Liver (tissue), 9 donors: ENCODE results near the gene PRRX1. TPM values are rescaled to one million over a fixed set of nuclear protein-coding genes. Genes with fewer than 3 reads are reported as not detected.
A peak's percentile ranks its signal among the peaks of the same experiment; 100 is the strongest.

Experiments used
- DNase-seq: peaks from one replicate; pipeline ENCODE4 v3.0.0-alpha.2; 2017; ENCODE audit warnings: low spot score
- H3K27ac ChIP-seq, 2 donors: one replicate each; pipeline ENCODE4 v1.7.0; 2013; ENCODE audit warnings: inconsistent platforms in 2 of 2, low read length in 2 of 2, control low read depth in 1 of 2, low read depth in 1 of 2, mild to moderate bottlenecking in 1 of 2
- H3K27me3 ChIP-seq, 4 donors: one replicate each; pipeline versions ENCODE4 v1.6.1 to v1.7.0; 2013; ENCODE audit warnings: low read length in 3 of 4, inconsistent platforms in 1 of 4, mild to moderate bottlenecking in 1 of 4, moderate library complexity in 1 of 4; ENCODE audit not compliant: control insufficient read depth in 4 of 4, insufficient read depth in 4 of 4
- H3K36me3 ChIP-seq, 4 donors: one replicate each; pipeline versions ENCODE4 v1.6.1 to v1.7.0; 2013; ENCODE audit warnings: low read length in 3 of 4, mild to moderate bottlenecking in 3 of 4, low read depth in 1 of 4, moderate library complexity in 1 of 4; ENCODE audit not compliant: control insufficient read depth in 4 of 4, insufficient read depth in 3 of 4
- H3K4me1 ChIP-seq, 4 donors: one replicate each; pipeline versions ENCODE4 v1.6.1 to v1.7.0; 2013; ENCODE audit warnings: low read length in 3 of 4, mild to moderate bottlenecking in 3 of 4, moderate library complexity in 1 of 4; ENCODE audit not compliant: control insufficient read depth in 4 of 4, insufficient read depth in 4 of 4
- H3K4me3 ChIP-seq, 3 donors: one replicate each; pipeline versions ENCODE4 v1.6.1 to v1.7.0; 2013; ENCODE audit warnings: low read length in 3 of 3, control low read depth in 1 of 3, low read depth in 1 of 3, mild to moderate bottlenecking in 1 of 3
- H3K9ac ChIP-seq, 2 donors: one replicate each; pipeline ENCODE4 v1.7.0; 2013; ENCODE audit warnings: low read length in 2 of 2, mild to moderate bottlenecking in 2 of 2, moderate library complexity in 2 of 2, control low read depth in 1 of 2, low read depth in 1 of 2
- H3K9me3 ChIP-seq, 4 donors: one replicate each; pipeline versions ENCODE4 v1.6.1 to v1.7.0; 2013; ENCODE audit warnings: low read length in 3 of 4; ENCODE audit not compliant: control insufficient read depth in 4 of 4
- ATF3 ChIP-seq: IDR thresholded peaks from 2 replicates; pipeline ENCODE4 v1.6.1; 2016; ENCODE audit warnings: antibody characterized with exemption
- EGR1 ChIP-seq, 2 donors: IDR thresholded peaks; 2 replicates each; pipeline ENCODE4 v1.6.1; 2016 to 2018; ENCODE audit warnings: antibody characterized with exemption in 2 of 2, low read depth in 2 of 2
- FOXA1 ChIP-seq: IDR thresholded peaks from 2 replicates; pipeline ENCODE4 v1.6.1; 2016; ENCODE audit warnings: antibody characterized with exemption
- FOXA2 ChIP-seq: IDR thresholded peaks from 2 replicates; pipeline ENCODE4 v1.6.1; 2016; ENCODE audit warnings: antibody characterized with exemption
- GABPA ChIP-seq, 2 donors: IDR thresholded peaks in 1 of 2; conservative IDR thresholded peaks in 1 of 2; 2 replicates each; pipeline ENCODE4 v1.6.1; 2016; ENCODE audit warnings: antibody characterized with exemption in 2 of 2, mild to moderate bottlenecking in 1 of 2, moderate library complexity in 1 of 2
- HNF4A ChIP-seq, 2 donors: conservative IDR thresholded peaks; 2 replicates each; pipeline ENCODE4 v1.6.1; 2016; ENCODE audit warnings: antibody characterized with exemption in 2 of 2, mild to moderate bottlenecking in 2 of 2
- HNF4G ChIP-seq: IDR thresholded peaks from 2 replicates; pipeline ENCODE4 v1.6.1; 2016; ENCODE audit warnings: antibody characterized with exemption
- JUND ChIP-seq, 2 donors: IDR thresholded peaks; 2 replicates each; pipeline ENCODE4 v1.6.1; 2016; ENCODE audit warnings: antibody characterized with exemption in 2 of 2
- MAX ChIP-seq: IDR thresholded peaks from 2 replicates; pipeline ENCODE4 v1.6.1; 2016; ENCODE audit warnings: antibody characterized with exemption
- NR2F2 ChIP-seq: IDR thresholded peaks from 2 replicates; pipeline ENCODE4 v1.6.1; 2016; ENCODE audit warnings: antibody characterized with exemption
- RAD21 ChIP-seq, 2 donors: IDR thresholded peaks; 2 replicates each; pipeline ENCODE4 v1.6.1; 2016; ENCODE audit warnings: antibody characterized with exemption in 2 of 2, mild to moderate bottlenecking in 2 of 2
- REST ChIP-seq: IDR thresholded peaks from 2 replicates; pipeline ENCODE4 v1.6.1; 2016; ENCODE audit warnings: antibody characterized with exemption, mild to moderate bottlenecking
- SP1 ChIP-seq: IDR thresholded peaks from 2 replicates; pipeline ENCODE4 v1.6.1; 2018; ENCODE audit warnings: antibody characterized with exemption, mild to moderate bottlenecking
- TAF1 ChIP-seq: conservative IDR thresholded peaks from 2 replicates; pipeline ENCODE4 v1.6.1; 2016; ENCODE audit warnings: antibody characterized with exemption, mild to moderate bottlenecking
- YY1 ChIP-seq: IDR thresholded peaks from 2 replicates; pipeline ENCODE4 v1.6.1; 2016; ENCODE audit warnings: antibody characterized with exemption, mild to moderate bottlenecking
- ZBTB33 ChIP-seq: IDR thresholded peaks from 2 replicates; pipeline ENCODE4 v1.6.1; 2016; ENCODE audit warnings: antibody characterized with exemption
- WGBS: extraction: QIAGEN DNeasy Blood & Tissue Kit; methylation state at CpG from one replicate; pipeline ENCODE4 v1.1.7; 2013; 5-methylcytosine and 5-hydroxymethylcytosine counted together
- polyA plus RNA-seq, 2 donors: library from polyadenylated mRNA; stranded (reverse) in 1 of 2; unstranded in 1 of 2; fragments of 200-250 nt in 1 of 2; fragments of >200 nt in 1 of 2; fragmentation: Nextera tagmentation in 1 of 2; extraction: Ambion mirVana in 1 of 2; gene quantifications; one replicate each; pipeline versions ENCODE4 v1.2.1 to v1.2.3, GENCODE V29; 2013 to 2015
- total RNA-seq, 2 donors: library from RNA; depleted of rRNA; stranded (reverse); fragments of >200 nt; gene quantifications; one replicate each; pipeline ENCODE4 v1.2.3, GENCODE V29; 2014
- donor health status: healthy.
- donor health status: healthy.
- donor health status: healthy.
- donor health status: healthy.
- donor health status: healthy.

Gene PRRX1
- total RNA-seq (under 1 TPM; under 0.01 to 0.25 TPM), polyA plus RNA-seq (under 1 TPM in 1 of 2 donors, not detected in 1; 0.37 TPM)

- 3% methylated on average over 56 of the region's 56 CpGs for WGBS
Measured at GRCh38 chr1:170664093-170664827, at the start of gene PRRX1. Gene PRRX1 (plus strand): TSS chr1:170664131. CDS start chr1:170664219, 88 bp downstream.

GRCh38 chr1:170617591-170618330 is 46.2 kb upstream of the PRRX1 start:
- Histone ChIP-seq H3K27me3 (peaks cover 0 to 4% (median 0%) of the 10 kb centered on the region in 4 donors), H3K9me3 (no peaks in the 10 kb centered on the region), H3K9ac (no peak overlapping the region), H3K4me3 (no peak overlapping the region), H3K27ac (no peak overlapping the region), H3K4me1 (no peaks in the 10 kb centered on the region), H3K36me3 (no peaks in the 10 kb centered on the region)
- WGBS: 74% methylated on average over 7 of the region's 7 CpGs
- no peak for DNase-seq
- TF ChIP-seq REST (no peak), HNF4G (no peak), GABPA (IDR thresholded peaks at IDR 0.05 in 1 of 2, conservative IDR thresholded peaks at IDR 0.05 in 1 of 2) (no peak), EGR1 (IDR thresholded peaks at IDR 0.05; ENCODE audit: low read depth in 2 of 2) (no peak), FOXA2 (no peak), HNF4A (conservative IDR thresholded peaks at IDR 0.05) (no peak), SP1 (no peak), ZBTB33 (no peak), NR2F2 (no peak), TAF1 (no peak)

More at GRCh38 chr1:170664093-170664827, at the start of gene PRRX1:
- Histone ChIP-seq H3K4me1 (peaks cover 9 to 26% (median 17%) of the 10 kb centered on the region in 4 donors), H3K36me3 (no peaks in the 10 kb centered on the region), H3K9me3 (no peaks in the 10 kb centered on the region), H3K9ac (no peak within 1 kb of the TSS), H3K27me3 (peaks cover 9 to 26% (median 18%) of the 10 kb centered on the region in 4 donors), H3K27ac (no peak within 1 kb of the TSS), H3K4me3 (peak within 1 kb of the TSS in 2 of 3 donors; percentile 30 to 51)
- no peak for TF ChIP-seq HNF4A (conservative IDR thresholded peaks at IDR 0.05)
- TF ChIP-seq HNF4G: no peak
- no peak for TF ChIP-seq JUND (IDR thresholded peaks at IDR 0.05)
- no peak for TF ChIP-seq FOXA2
- no peak for TF ChIP-seq SP1
- TF ChIP-seq GABPA (IDR thresholded peaks at IDR 0.05 in 1 of 2, conservative IDR thresholded peaks at IDR 0.05 in 1 of 2): no peak
- TF ChIP-seq ZBTB33: no peak
- TF ChIP-seq RAD21 (IDR thresholded peaks at IDR 0.05): no peak
- TF ChIP-seq ATF3: no peak
- no peak for TF ChIP-seq MAX
- no peak for TF ChIP-seq YY1
- TF ChIP-seq FOXA1: no peak
- DNase-seq: no peak
